Right atrium auricular region (tissue), 2 donors: ENCODE results near the gene RAI1. TPM values are rescaled to one million over a fixed set of nuclear protein-coding genes. Genes with fewer than 3 reads are reported as not detected.

Experiments
- DNase-seq: peaks from one replicate; pipeline ENCODE4 v3.0.0-alpha.2; 2019; ENCODE audit warnings: low spot score
- H3K27ac ChIP-seq, 2 donors: fragments of 200-600 bp; sonication (generic); 1 replicate in 1 of 2; 2 replicates in 1 of 2; pipeline ENCODE4 v1.5.1; 2016 to 2019
- H3K27me3 ChIP-seq, 2 donors: fragments of 200-600 bp; sonication (generic); one replicate each; pipeline versions ENCODE4 v1.5.1 to v1.6.0; 2017 to 2019
- H3K36me3 ChIP-seq: fragments of 200-600 bp; sonication (generic); one replicate; pipeline ENCODE4 v1.5.1; 2016
- H3K4me1 ChIP-seq, 2 donors: fragments of 200-600 bp; sonication (generic); one replicate each; pipeline versions ENCODE4 v1.5.1 to v1.6.0; 2017 to 2019
- H3K4me3 ChIP-seq, 2 donors: fragments of 200-600 bp; sonication (generic); 1 replicate in 1 of 2; 2 replicates in 1 of 2; pipeline ENCODE4 v1.5.1; 2017 to 2019; ENCODE audit warnings: mild to moderate bottlenecking in 1 of 2, moderate library complexity in 1 of 2
- H3K9me3 ChIP-seq, 2 donors: fragments of 200-600 bp; sonication (generic); one replicate each; pipeline ENCODE4 v1.5.1; 2019
- CTCF ChIP-seq, 2 donors: fragments of 200-600 bp; sonication (generic); IDR thresholded peaks; one replicate each; pipeline ENCODE4 v1.5.1; 2019; ENCODE audit warnings: antibody characterized with exemption in 2 of 2
- total RNA-seq, 2 donors: library from RNA; depleted of rRNA; stranded (reverse); fragments of >200 nt; gene quantifications; one replicate each; pipeline ENCODE4 v1.1.0, GENCODE V29; 2016

RAI1 gene
- total RNA-seq, 2 donors from 2014 or later, result 23.8 to 24.9 TPM

GRCh38 chr17:17842111-17842876, 161.0 kb downstream of the RAI1 start:
- peaks cover 11% of the 10 kb centered on the region for H3K36me3 ChIP-seq
- H3K4me3 ChIP-seq, result no peak overlapping the region
- no peak for TF ChIP-seq CTCF (IDR thresholded peaks at IDR 0.05)
- H3K27me3 ChIP-seq, result no peaks in the 10 kb centered on the region
- peak overlapping the region; percentile 100 for H3K27ac ChIP-seq
- H3K9me3 ChIP-seq, result no peaks in the 10 kb centered on the region
- peaks cover 0 to 57% of the 10 kb centered on the region in 2 donors for H3K4me1 ChIP-seq
- no peak for DNase-seq

GRCh38 chr17:17843096-17843495, 161.8 kb downstream of the RAI1 start:
- Histone ChIP-seq H3K27ac (peak overlapping the region; percentile 42 to 100), H3K4me1 (peaks cover 0 to 53% of the 10 kb centered on the region in 2 donors), H3K27me3 (no peaks in the 10 kb centered on the region), H3K9me3 (no peaks in the 10 kb centered on the region), H3K4me3 (no peak overlapping the region), H3K36me3 (peaks cover 17% of the 10 kb centered on the region)
- DNase-seq, result no peak
- TF ChIP-seq CTCF (IDR thresholded peaks at IDR 0.05), result no peak

- Histone ChIP-seq H3K9me3 (no peaks in the 10 kb centered on the region), H3K4me1 (peaks cover 0 to 53% of the 10 kb centered on the region in 2 donors), H3K27me3 (no peaks in the 10 kb centered on the region), H3K4me3 (no peak overlapping the region), H3K36me3 (peaks cover 17% of the 10 kb centered on the region), H3K27ac (no peak overlapping the region)
- TF ChIP-seq CTCF (IDR thresholded peaks at IDR 0.05), result no peak
- DNase-seq, result no peak
Measured at GRCh38 chr17:17844079-17844478, 162.8 kb downstream of the RAI1 start.

GRCh38 chr17:17844500-17844899, 163.2 kb downstream of the RAI1 start:
- peaks cover 17% of the 10 kb centered on the region for H3K36me3 ChIP-seq
- peaks cover 0 to 53% of the 10 kb centered on the region in 2 donors for H3K4me1 ChIP-seq
- no peak overlapping the region for H3K4me3 ChIP-seq
- no peak for TF ChIP-seq CTCF (IDR thresholded peaks at IDR 0.05)
- no peaks in the 10 kb centered on the region for H3K27me3 ChIP-seq
- no peaks in the 10 kb centered on the region for H3K9me3 ChIP-seq
- H3K27ac ChIP-seq, result no peak overlapping the region
- no peak for DNase-seq

- no peak for TF ChIP-seq CTCF (IDR thresholded peaks at IDR 0.05)
- H3K4me3 ChIP-seq, result no peak overlapping the region
- no peak for DNase-seq
- H3K9me3 ChIP-seq, result no peaks in the 10 kb centered on the region
- peaks cover 0 to 55% of the 10 kb centered on the region in 2 donors for H3K4me1 ChIP-seq
- peaks cover 17% of the 10 kb centered on the region for H3K36me3 ChIP-seq
- no peaks in the 10 kb centered on the region for H3K27me3 ChIP-seq
- no peak overlapping the region for H3K27ac ChIP-seq
Measured at GRCh38 chr17:17845046-17845775, 164.0 kb downstream of the RAI1 start.
